Measurements from ENCODE around the gene CACNA1C. TPM values are rescaled to one million over a fixed set of nuclear protein-coding genes. Genes with fewer than 3 reads are reported as not detected.

The CACNA1C gene
- total RNA-seq, 1 experiment from 2014 or later: 1.1 TPM

- Histone ChIP-seq H2BK20ac (ENCODE audit: low read depth, low read length, poor library complexity, severe bottlenecking) (no peak overlapping the region), H3K9ac (ENCODE audit: extremely low read depth, insufficient read length, low read length) (no peak overlapping the region), H2BK120ac (ENCODE audit: low read depth, low read length, poor library complexity, severe bottlenecking) (no peak overlapping the region), H3K56ac (ENCODE audit: insufficient read length, low read depth, low read length) (no peak overlapping the region), H3K14ac (ENCODE audit: insufficient read depth, low read length) (no peak overlapping the region), H3K79me2 (ENCODE audit: insufficient read depth, low read length) (no peaks in the 10 kb centered on the region), H2AK5ac (ENCODE audit: insufficient read length, low read length) (no peak overlapping the region), H3K18ac (ENCODE audit: insufficient read length, low read depth, low read length) (no peak overlapping the region), H3K27ac (ENCODE audit: insufficient read length, low read depth, low read length) (no peak overlapping the region), H4K8ac (replicated peaks; ENCODE audit: insufficient read length, low read depth, low read length) (no peak overlapping the region), H2BK12ac (ENCODE audit: insufficient read length, low read depth, low read length) (no peak overlapping the region), H4K91ac (ENCODE audit: insufficient read length, low read depth, low read length) (no peak overlapping the region), H3K79me1 (ENCODE audit: insufficient read depth, low read depth, low read length, poor library complexity, severe bottlenecking) (no peaks in the 10 kb centered on the region), H3K4me2 (ENCODE audit: insufficient read depth, insufficient read length, low read length) (no peak overlapping the region), H3K4me1 (ENCODE audit: insufficient read depth, low read length) (no peaks in the 10 kb centered on the region), H3K27me3 (ENCODE audit: insufficient read depth, low read length) (no peaks in the 10 kb centered on the region), H3T11ph (ENCODE audit: low read length) (no peak overlapping the region), H3K23me2 (ENCODE audit: insufficient read length, low read depth, low read length, poor library complexity, severe bottlenecking) (no peaks in the 10 kb centered on the region), H2AFZ (ENCODE audit: low read length) (no peak overlapping the region), H3K23ac (ENCODE audit: insufficient read length, low read depth, low read length) (no peak overlapping the region), H3K4ac (ENCODE audit: low read depth, low read length) (no peak overlapping the region), H4K5ac (ENCODE audit: insufficient read length, low read depth, low read length) (no peak overlapping the region), H2BK5ac (ENCODE audit: insufficient read length, low read length) (no peak overlapping the region), H2BK15ac (ENCODE audit: low read depth, low read length) (no peak overlapping the region), H4K20me1 (ENCODE audit: control insufficient read depth, insufficient read depth, insufficient read length) (no peaks in the 10 kb centered on the region), H3K9me3 (ENCODE audit: control insufficient read depth, low read depth, low read length) (no peaks in the 10 kb centered on the region)
- Mint-ChIP-seq H3K9me3 (no peaks in the 10 kb centered on the region), H3K27me3 (ENCODE audit: low read depth) (peaks cover 15% of the 10 kb centered on the region), H3K4me3 (no peak overlapping the region), H3K4me1 (peaks cover 11 to 13% of the 10 kb centered on the region in 2 experiments; a peak in 3 of 4 replicates), H3K36me3 (ENCODE audit: insufficient read depth in 1 of 3, low read depth in 3 of 3) (no peaks in the 10 kb centered on the region), H3K27ac (no peak overlapping the region)
- TF ChIP-seq, protein P1, sequence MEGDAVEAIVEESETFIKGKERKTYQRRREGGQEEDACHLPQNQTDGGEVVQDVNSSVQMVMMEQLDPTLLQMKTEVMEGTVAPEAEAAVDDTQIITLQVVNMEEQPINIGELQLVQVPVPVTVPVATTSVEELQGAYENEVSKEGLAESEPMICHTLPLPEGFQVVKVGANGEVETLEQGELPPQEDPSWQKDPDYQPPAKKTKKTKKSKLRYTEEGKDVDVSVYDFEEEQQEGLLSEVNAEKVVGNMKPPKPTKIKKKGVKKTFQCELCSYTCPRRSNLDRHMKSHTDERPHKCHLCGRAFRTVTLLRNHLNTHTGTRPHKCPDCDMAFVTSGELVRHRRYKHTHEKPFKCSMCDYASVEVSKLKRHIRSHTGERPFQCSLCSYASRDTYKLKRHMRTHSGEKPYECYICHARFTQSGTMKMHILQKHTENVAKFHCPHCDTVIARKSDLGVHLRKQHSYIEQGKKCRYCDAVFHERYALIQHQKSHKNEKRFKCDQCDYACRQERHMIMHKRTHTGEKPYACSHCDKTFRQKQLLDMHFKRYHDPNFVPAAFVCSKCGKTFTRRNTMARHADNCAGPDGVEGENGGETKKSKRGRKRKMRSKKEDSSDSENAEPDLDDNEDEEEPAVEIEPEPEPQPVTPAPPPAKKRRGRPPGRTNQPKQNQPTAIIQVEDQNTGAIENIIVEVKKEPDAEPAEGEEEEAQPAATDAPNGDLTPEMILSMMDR (conservative IDR thresholded peaks at IDR 0.05): no peak
- no peak for DNase-seq
- no CpG with 5 or more reads among the region's 12 CpGs for WGBS (ENCODE audit: extremely low coverage, insufficient read length, low lambda C conversion rate)
These were observed 565.7 kb downstream of the CACNA1C start for GRCh38 chr12:2618291-2618995.

Measured in H9 (cell line).